ENCODE results near the gene TBXAS1. TPM values are rescaled to one million over a fixed set of nuclear protein-coding genes. Genes with fewer than 3 reads are reported as not detected.

The TBXAS1 gene
- total and polyA plus RNA-seq, 11 donors: 2.0 to 32.0 (median 4.7) TPM

- WGBS, 4 donors: 91 to 96% (median 92%) methylated on average over 15 to 16 of the region's 16 CpGs
Observed at GRCh38 chr7:140008755-140009610, 179.9 kb downstream of the TBXAS1 start.

GRCh38 chr7:140009735-140010134 is 180.7 kb downstream of the TBXAS1 start:
- TF ChIP-seq POLR2A (IDR thresholded peaks at IDR 0.05) (no peak), CTCF (IDR thresholded peaks at IDR 0.05) (no peak)
- intact Hi-C loops (cut with DNase I): loop anchor here in 2 of 10 donors (10.0 kb wide), 2 partner anchors 395 to 575 kb away; no protein-coding TSS in a partner anchor
- H3K9me3 ChIP-seq: no peaks in the 10 kb centered on the region

More at GRCh38 chr7:140008755-140009610, 179.9 kb downstream of the TBXAS1 start:
- TF ChIP-seq POLR2A (IDR thresholded peaks at IDR 0.05) (no peak), CTCF (IDR thresholded peaks at IDR 0.05) (no peak)
- H3K27me3 ChIP-seq: no peaks in the 10 kb centered on the region
- ATAC-seq: peak in 1 of 4 donors; percentile 16
- no peaks in the 10 kb centered on the region for H3K9me3 ChIP-seq
- no peak overlapping the region for H3K27ac ChIP-seq
- no peaks in the 10 kb centered on the region for H3K36me3 ChIP-seq
- H3K4me1 ChIP-seq: no peaks in the 10 kb centered on the region
- DNase-seq: no peak
- intact Hi-C loops (cut with DNase I): loop anchor here in 2 of 10 donors (10.0 kb wide), 2 partner anchors 394 to 574 kb away; no protein-coding TSS in a partner anchor
- H3K4me3 ChIP-seq: no peak overlapping the region

DNA sequence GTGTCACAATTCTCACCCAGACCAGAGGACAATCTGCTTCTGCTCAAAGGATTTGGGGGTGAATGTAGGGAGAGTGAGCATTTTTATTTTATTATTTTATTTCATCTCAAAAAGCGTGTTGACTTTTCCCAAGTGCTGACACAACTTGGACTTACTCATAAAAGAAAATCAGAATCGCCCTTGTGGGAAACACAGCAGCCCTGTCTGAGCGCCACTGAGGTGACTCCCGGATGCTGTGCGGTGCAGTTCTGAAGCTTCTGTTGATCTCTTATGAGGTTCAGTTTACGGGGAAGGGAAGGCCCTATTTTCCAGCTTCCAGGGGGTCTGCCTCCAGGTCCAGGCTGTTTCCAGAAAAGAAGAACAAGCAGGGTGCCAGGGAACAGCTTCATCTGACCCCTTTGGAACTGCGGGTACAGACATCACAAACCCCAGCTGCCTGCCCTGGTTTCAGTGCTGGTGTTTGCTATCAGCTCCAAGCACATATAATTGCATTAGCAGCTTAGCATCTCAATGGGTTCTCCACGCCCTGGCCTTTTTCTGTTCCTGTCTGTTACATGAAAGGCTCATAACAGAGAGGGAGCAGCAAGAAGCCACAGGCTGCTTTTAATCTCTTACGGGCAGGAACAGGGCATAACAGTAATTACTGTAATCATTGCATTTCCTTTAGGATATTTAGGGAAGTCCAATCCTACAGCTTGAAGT is 181.3 kb downstream of the TBXAS1 start:
- Histone ChIP-seq H3K27me3 (no peaks in the 10 kb centered on the region), H3K4me1 (no peaks in the 10 kb centered on the region), H3K9me3 (no peaks in the 10 kb centered on the region), H3K27ac (no peak overlapping the region), H3K4me3 (no peak overlapping the region), H3K36me3 (no peaks in the 10 kb centered on the region)
- no peak for ATAC-seq
- intact Hi-C loops (cut with DNase I): no loop called here
- 85 to 91% (median 86%) methylated on average over 9 of the region's 9 CpGs for WGBS, 4 donors
- no peak for DNase-seq
- TF ChIP-seq POLR2A (IDR thresholded peaks at IDR 0.05): no peak
- TF ChIP-seq CTCF (IDR thresholded peaks at IDR 0.05): no peak

More at GRCh38 chr7:140009735-140010134, 180.7 kb downstream of the TBXAS1 start:
- ATAC-seq: no peak
- no peaks in the 10 kb centered on the region for H3K36me3 ChIP-seq
- DNase-seq: no peak
- no peaks in the 10 kb centered on the region for H3K4me1 ChIP-seq
- WGBS, 4 donors: 86 to 92% (median 91%) methylated on average over 11 of the region's 11 CpGs
- H3K4me3 ChIP-seq: no peak overlapping the region
- no peak overlapping the region for H3K27ac ChIP-seq
- no peaks in the 10 kb centered on the region for H3K27me3 ChIP-seq

GRCh38 chr7:140013676-140014075 is 184.6 kb downstream of the TBXAS1 start:
- H3K9me3 ChIP-seq: no peaks in the 10 kb centered on the region
- H3K27ac ChIP-seq: no peak overlapping the region
- H3K4me3 ChIP-seq: no peak overlapping the region
- DNase-seq (no peak), ATAC-seq (peak in 1 of 4 donors; percentile 16)
- peaks cover 0 to 13% (median 0%) of the 10 kb centered on the region in 9 donors for H3K36me3 ChIP-seq
- no peaks in the 10 kb centered on the region for H3K4me1 ChIP-seq
- TF ChIP-seq POLR2A (IDR thresholded peaks at IDR 0.05) (no peak), CTCF (IDR thresholded peaks at IDR 0.05) (no peak)
- intact Hi-C loops (cut with DNase I): no loop called here
- WGBS, 4 donors: 95 to 100% (median 95%) methylated on average over 4 of the region's 4 CpGs
- H3K27me3 ChIP-seq: no peaks in the 10 kb centered on the region

All from heart left ventricle (tissue), 16 donors.